Cardiac fibroblast (primary cell): ENCODE results near the gene SF3A2.
"Not testable (repeated sequence)": the region's sequence is repeated elsewhere in the genome, so short reads cannot be mapped to it uniquely, and the experiment has no call there.

Experiments
- DNase-seq, 2 donors: peaks; one replicate each; pipeline versions ENCODE4 v3.0.0 to v3.0.0-alpha.2; 2010; ENCODE audit warnings: low read depth in 2 of 2
- H3K4me3 ChIP-seq, 2 donors: replicated peaks in 1 of 2; 1 replicate in 1 of 2; 2 replicates in 1 of 2; pipeline ENCODE4 v1.5.1; 2011; ENCODE audit warnings: low read depth in 2 of 2, low read length in 2 of 2, mild to moderate bottlenecking in 2 of 2, moderate library complexity in 1 of 2
- TF ChIP-seq, protein P1 (sequence below): IDR thresholded peaks from one replicate; pipeline ENCODE4 v1.5.1; 2011; ENCODE audit warnings: low read depth, mild to moderate bottlenecking, low read length, inconsistent platforms

SF3A2 gene

DNA sequence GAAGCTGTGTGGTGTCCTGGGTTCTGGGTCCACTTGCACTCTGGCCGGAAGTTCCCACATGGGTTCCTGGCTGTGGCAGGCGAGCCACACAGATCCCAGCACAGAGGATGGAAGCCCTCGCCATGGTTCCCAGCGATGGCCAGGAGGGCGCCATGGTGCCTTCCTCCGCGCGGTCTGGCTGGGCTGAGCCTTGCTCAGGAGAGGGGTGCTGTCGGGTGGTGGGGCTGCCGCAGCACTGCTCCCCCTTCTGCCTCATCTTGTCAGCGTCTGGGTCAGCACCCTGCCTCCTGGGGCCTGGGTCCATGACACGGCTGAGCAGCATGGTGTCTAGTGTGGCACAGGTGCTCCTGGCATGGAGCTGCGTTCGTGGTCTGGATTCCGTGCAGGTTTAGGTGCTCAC lies 39.4 kb upstream of the SF3A2 start:
- TF ChIP-seq, protein P1, sequence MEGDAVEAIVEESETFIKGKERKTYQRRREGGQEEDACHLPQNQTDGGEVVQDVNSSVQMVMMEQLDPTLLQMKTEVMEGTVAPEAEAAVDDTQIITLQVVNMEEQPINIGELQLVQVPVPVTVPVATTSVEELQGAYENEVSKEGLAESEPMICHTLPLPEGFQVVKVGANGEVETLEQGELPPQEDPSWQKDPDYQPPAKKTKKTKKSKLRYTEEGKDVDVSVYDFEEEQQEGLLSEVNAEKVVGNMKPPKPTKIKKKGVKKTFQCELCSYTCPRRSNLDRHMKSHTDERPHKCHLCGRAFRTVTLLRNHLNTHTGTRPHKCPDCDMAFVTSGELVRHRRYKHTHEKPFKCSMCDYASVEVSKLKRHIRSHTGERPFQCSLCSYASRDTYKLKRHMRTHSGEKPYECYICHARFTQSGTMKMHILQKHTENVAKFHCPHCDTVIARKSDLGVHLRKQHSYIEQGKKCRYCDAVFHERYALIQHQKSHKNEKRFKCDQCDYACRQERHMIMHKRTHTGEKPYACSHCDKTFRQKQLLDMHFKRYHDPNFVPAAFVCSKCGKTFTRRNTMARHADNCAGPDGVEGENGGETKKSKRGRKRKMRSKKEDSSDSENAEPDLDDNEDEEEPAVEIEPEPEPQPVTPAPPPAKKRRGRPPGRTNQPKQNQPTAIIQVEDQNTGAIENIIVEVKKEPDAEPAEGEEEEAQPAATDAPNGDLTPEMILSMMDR, result no peak
- no peak for DNase-seq
- no peak overlapping the region for H3K4me3 ChIP-seq

DNA sequence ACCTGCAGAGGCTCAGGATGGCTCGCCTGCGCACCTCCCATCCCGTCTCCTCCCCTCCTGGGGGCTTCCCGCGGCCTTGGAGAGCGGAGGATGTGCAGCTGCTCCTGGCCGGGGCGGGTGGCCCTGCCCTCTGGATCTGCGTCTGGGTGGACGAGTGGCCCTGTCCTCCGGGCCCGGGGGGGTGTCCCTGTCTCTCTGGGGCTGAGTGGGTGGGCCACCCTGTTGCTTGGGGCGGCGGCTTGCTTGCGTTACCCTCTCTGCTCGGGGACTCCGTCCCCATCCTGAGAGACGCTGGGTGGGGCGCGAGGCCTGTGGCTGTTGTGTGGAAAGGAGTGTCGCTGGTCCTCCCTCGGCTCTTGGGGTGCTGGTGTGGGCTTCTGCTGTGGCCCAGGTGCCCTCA lies 38.3 kb upstream of the SF3A2 start:
- H3K4me3 ChIP-seq, result no peak overlapping the region
- DNase-seq, result no peak
- TF ChIP-seq, protein P1, result no peak

DNA sequence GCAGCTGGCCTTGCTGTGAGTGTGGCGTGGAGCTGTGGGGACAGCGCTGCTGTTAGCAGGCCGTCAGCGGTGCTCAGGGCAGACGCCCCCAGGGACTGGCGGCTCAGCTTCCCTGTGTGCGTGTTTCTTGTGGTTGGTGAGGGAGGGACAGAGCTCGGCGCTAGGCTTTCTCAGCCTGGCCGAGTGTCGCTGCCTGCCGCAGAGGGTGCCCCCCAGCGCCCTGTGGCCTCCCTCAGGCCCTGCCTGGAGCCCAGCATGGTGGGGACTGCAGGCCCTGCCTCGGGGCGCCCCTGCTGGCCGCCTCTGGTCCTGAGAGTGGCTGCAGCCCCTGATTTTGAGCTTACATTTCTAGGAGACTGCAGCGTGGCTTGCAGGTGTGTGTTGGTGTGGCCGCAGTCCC lies 37.4 kb upstream of the SF3A2 start:
- TF ChIP-seq, protein P1, result peak; percentile 28
- DNase-seq, result no peak
- no peak overlapping the region for H3K4me3 ChIP-seq

DNA sequence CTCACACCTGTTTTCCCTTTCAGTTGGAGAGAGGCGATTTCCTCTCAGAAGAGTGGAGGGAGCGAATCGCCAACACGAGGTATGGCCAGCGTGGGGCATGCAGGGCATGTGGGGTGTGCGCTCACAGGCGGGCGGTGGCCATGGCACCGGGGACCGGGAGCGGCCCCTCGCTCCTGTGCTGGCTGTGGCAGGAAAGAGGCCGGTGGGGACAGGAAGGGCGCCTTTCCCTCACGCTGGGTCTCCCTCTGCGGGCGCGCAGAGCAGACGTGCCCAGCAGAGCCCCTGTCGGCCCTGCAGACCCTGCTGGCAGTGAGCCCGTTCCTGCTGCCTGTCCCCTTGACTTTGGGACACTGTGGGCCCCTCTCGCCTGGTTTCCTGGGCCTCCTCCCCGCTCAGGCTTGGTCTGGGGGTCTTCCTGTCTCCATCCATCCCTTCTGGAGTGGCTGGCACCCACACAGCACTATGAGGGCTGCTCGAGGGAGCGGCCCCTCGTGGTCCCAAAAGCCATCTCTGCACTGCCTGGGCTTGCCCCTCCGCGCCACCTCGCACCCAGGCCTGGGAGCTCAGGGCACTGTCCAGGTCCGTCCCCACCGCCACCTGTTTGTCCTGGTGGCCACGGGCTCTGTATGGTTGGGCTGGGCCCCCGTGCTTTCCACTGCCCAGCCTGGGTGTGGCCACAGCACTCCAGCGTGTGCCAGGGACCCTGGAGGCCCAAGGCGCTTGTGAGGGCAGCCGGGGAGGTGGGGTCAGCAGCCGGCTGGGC lies 36.6 kb upstream of the SF3A2 start:
- TF ChIP-seq, protein P1, result no peak
- H3K4me3 ChIP-seq, result no peak overlapping the region
- DNase-seq, result no peak

DNA sequence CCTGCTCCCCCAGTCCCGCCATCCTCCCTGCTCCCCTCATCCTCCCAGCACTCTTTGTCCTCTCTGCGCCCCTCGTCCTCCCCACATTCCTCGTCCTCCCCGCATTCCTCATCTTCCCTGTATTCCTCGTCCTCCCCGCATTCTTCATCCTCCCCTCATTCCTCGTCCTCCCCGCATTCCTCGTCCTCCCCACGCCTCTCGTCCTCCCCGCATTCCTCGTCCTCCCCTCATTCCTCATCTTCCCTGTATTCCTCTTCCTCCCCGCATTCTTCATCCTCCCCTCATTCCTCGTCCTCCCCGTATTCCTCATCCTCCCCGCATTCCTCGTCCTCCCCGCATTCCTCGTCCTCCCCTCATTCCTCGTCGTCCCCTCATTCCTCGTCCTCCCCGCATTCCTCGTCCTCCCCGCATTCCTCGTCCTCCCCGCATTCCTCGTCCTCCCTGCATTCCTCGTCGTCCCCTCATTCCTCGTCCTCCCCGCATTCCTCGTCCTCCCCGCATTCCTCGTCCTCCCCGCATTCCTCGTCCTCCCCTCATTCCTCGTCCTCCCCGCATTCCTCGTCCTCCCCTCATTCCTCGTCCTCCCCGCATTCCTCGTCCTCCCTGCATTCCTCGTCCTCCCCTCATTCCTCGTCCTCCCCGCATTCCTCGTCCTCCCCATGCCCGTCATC lies 35.9 kb upstream of the SF3A2 start:
- DNase-seq, H3K4me3 ChIP-seq: not testable (repeated sequence)

DNA sequence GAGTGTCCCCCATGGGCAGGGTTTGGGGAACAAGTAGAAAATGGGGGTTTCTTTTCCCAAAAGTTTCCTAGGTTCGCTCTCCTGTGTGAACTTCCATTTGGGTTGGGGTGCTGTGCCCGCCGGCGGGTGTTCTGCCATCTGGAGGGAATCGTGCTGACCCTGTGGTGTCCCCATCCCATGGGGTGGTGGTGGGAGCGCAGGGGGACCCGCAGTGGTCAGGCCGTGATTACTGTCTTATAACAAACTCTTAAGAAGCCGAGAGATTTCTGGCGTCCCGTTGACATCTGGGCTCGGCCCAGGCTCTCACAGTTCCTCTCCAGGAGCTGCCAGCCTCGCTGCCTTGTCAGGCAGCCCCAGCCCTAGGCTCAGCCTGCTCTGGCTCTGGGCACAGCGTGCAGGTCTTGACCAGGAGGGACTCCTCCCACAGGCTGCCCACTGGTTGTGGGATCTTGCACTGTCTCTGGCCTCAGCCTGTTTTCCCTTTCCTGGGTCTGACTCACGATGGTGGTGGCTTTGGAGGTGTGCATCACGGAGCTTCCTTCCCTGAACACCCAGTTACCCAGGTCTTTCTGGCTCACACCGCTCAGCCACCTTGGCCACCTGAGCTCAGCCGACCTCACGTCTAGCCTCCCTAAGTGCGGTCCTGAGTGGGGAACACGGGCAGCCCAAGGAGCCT lies 35.0 kb upstream of the SF3A2 start:
- TF ChIP-seq, protein P1, result no peak
- no peak overlapping the region for H3K4me3 ChIP-seq
- DNase-seq, result no peak

DNA sequence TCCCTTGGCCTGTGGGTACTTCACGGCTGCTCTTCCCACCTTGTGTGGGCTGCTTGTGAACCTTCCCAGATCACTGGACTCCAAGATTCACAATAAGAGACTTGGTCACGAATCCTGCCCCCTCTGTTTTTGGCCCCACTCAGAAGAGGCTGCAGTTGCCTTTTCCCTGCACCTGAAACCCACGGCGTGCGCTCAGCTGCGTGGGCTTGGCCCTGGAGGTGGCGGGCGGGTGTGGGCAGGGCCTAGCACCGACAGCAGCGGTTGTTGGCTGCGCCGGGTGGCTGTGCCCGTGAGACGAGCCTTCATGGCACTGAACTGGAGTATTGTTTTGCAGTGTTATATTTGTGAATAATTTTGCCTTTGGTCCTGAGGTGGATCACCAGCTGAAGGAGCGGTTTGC lies 34.3 kb upstream of the SF3A2 start:
- no peak overlapping the region for H3K4me3 ChIP-seq
- DNase-seq, result no peak
- TF ChIP-seq, protein P1, result no peak
